HepG2 (cell line): ENCODE measurements around the gene PEX7. TPM values are rescaled to one million over a fixed set of nuclear protein-coding genes. Genes with fewer than 3 reads are reported as not detected.

Source experiments
- ATAC-seq: fragments of 200-7000 bp; cut with Tn5 transposase; 3 replicates; pipeline ENCODE4 v1.9.1; 2020; ENCODE audit warnings: mild to moderate bottlenecking, moderate library complexity
- BruUV-seq: library from RNA; stranded (reverse); fragments of 400-500 nt; replicated peaks from 2 replicates; lab custom pipeline; 2021; lab: Mats Ljungman, UMichigan
- CTCF ChIA-PET: fragments of 300-600 bp; formaldehyde crosslinking; extraction: SDS; loops from one replicate; lab custom pipeline; 2021; ENCODE audit warnings: low total read pairs, inconsistent platforms, low intra/inter-chr PET ratio; lab: Yijun Ruan, JAX
- POLR2A ChIA-PET: fragments of 350-600 bp; sonication (Branson Sonifier 250); formaldehyde crosslinking; loops from one replicate; lab custom pipeline; 2020; ENCODE audit warnings: antibody characterized with exemption, inconsistent platforms; lab: Yijun Ruan, JAX
- DNase-seq: peaks from one replicate; pipeline ENCODE4 v3.0.0-alpha.2; 2015; ENCODE audit warnings: low spot score
- FAIRE-seq: peaks from 3 replicates; lab custom pipeline; 2011; peaks lifted over from hg19 to GRCh38; lab: Jason Lieb, UNC
- H2AFZ ChIP-seq: one replicate; pipeline ENCODE4 v1.6.1; 2011; ENCODE audit warnings: low read length, inconsistent platforms
- H3K27ac ChIP-seq: fragments of 300-600 bp; 3 replicates; pipeline ENCODE4 v1.8.0; 2011; ENCODE audit warnings: mixed run types, mild to moderate bottlenecking, mixed read lengths, low read length, inconsistent platforms; ENCODE audit not compliant: insufficient read depth; ENCODE audit errors: extremely low read length
- H3K27me3 ChIP-seq, 2 experiments: fragments of 200-600 bp in 1 of 2; 2 replicates in 1 of 2; 3 replicates in 1 of 2; pipeline versions ENCODE4 v1.6.0 to v1.8.0; 2011; ENCODE audit warnings: low read length in 2 of 2, mild to moderate bottlenecking in 2 of 2, moderate library complexity in 2 of 2, inconsistent platforms in 1 of 2; ENCODE audit not compliant: insufficient read depth in 2 of 2, control insufficient read depth in 1 of 2
- H3K36me3 ChIP-seq, 2 experiments: fragments of 200-600 bp in 1 of 2; replicated peaks in 1 of 2; 2 replicates in 1 of 2; 3 replicates in 1 of 2; pipeline versions ENCODE4 v1.5.1 to v1.8.0; 2011; ENCODE audit warnings: low read length in 2 of 2, inconsistent platforms in 1 of 2; ENCODE audit not compliant: insufficient read depth in 2 of 2, control insufficient read depth in 1 of 2
- H3K4me1 ChIP-seq: 2 replicates; pipeline ENCODE4 v1.5.1; 2012; ENCODE audit warnings: low read length, inconsistent platforms; ENCODE audit not compliant: insufficient read depth
- H3K4me2 ChIP-seq: 2 replicates; pipeline ENCODE4 v1.6.0; 2011; ENCODE audit warnings: low read depth, low read length, inconsistent platforms
- H3K4me3 ChIP-seq, 3 experiments: fragments of 200-600 bp in 1 of 3; sonication (generic), shearing (Covaris generic) in 1 of 3; replicated peaks in 1 of 3; 2 replicates each; pipeline ENCODE4 v1.5.1; 2011 to 2016; ENCODE audit warnings: low read length in 3 of 3, inconsistent platforms in 2 of 3, low read depth in 2 of 3, mild to moderate bottlenecking in 2 of 3, control low read depth in 1 of 3, mixed read lengths in 1 of 3; ENCODE audit not compliant: insufficient read depth in 1 of 3
- H3K79me2 ChIP-seq: one replicate; pipeline ENCODE4 v1.6.1; 2011; ENCODE audit warnings: low read length, inconsistent platforms; ENCODE audit not compliant: insufficient read depth
- H3K9ac ChIP-seq: 2 replicates; pipeline ENCODE4 v1.6.0; 2011; ENCODE audit warnings: mild to moderate bottlenecking, low read depth, low read length, inconsistent platforms; ENCODE audit not compliant: insufficient read depth
- H3K9me3 ChIP-seq: 2 replicates; pipeline ENCODE4 v1.5.1; 2012; ENCODE audit warnings: mild to moderate bottlenecking, low read length
- H4K20me1 ChIP-seq: 2 replicates; pipeline ENCODE4 v1.6.0; 2011; ENCODE audit warnings: inconsistent platforms, mild to moderate bottlenecking, low read length, moderate library complexity; ENCODE audit not compliant: insufficient read depth
- CEBPG ChIP-seq: IDR thresholded peaks from 2 replicates; pipeline ENCODE4 v1.6.1; 2016
- CREB1 ChIP-seq, 2 experiments: fragments of 450-650 bp in 1 of 2; IDR thresholded peaks; 2 replicates each; pipeline ENCODE4 v1.6.1; 2016 to 2017; ENCODE audit warnings: control low read depth in 1 of 2, mild to moderate bottlenecking in 1 of 2, missing compliant biosample characterization in 1 of 2, missing genetic modification characterization in 1 of 2
- HHEX ChIP-seq: IDR thresholded peaks from 2 replicates; pipeline ENCODE4 v1.6.1; 2016; ENCODE audit warnings: control low read depth
- HNRNPL ChIP-seq: fragments of 200-400 bp; formaldehyde crosslinking; IDR thresholded peaks from 2 replicates; pipeline ENCODE4 v1.6.1; 2017; ENCODE audit warnings: mild to moderate bottlenecking, low read depth, low read length
- KDM3A ChIP-seq: IDR thresholded peaks from 2 replicates; pipeline ENCODE4 v1.6.1; 2018; ENCODE audit warnings: low read depth, missing compliant biosample characterization
- KLF13 ChIP-seq: sonication (generic); formaldehyde crosslinking; IDR thresholded peaks from 2 replicates; pipeline ENCODE4 v1.4.0; 2020; ENCODE audit warnings: mild to moderate bottlenecking, missing genetic modification reagents
- SUZ12 ChIP-seq: fragments of 150-350 bp; IDR thresholded peaks from 2 replicates; pipeline ENCODE4 v1.6.1; 2014; ENCODE audit warnings: low read depth, low read length
- YY1 ChIP-seq: IDR thresholded peaks from 2 replicates; pipeline ENCODE4 v1.6.1; 2011; ENCODE audit warnings: low read length, low read depth, moderate library complexity, mild to moderate bottlenecking; ENCODE audit not compliant: insufficient read depth, insufficient replicate concordance
- WGBS: methylation state at CpG from one replicate; pipeline ENCODE4 v1.1.6; 2017; ENCODE audit warnings: low lambda C conversion rate; 5-methylcytosine and 5-hydroxymethylcytosine counted together
- in situ Hi-C: cut with HindIII; loops from 2 replicates; pipeline ENCODE4 v1.10.0; 2017; ENCODE audit warnings: low pct_unique_long_range_greater_than_20kb; ENCODE audit not compliant: extremely low pct_ligation_motif_present
- intact Hi-C: fragments of 100-400 bp; cut with micrococcal nuclease; formaldehyde crosslinking; loops from one replicate; pipeline ENCODE4 v1.10.0; 2022; ENCODE audit not compliant: unreplicated experiment
- polyA plus RNA-seq, 8 experiments: library from polyadenylated mRNA; depleted of rRNA in 3 of 8; stranded (reverse) in 7 of 8; unstranded in 1 of 8; fragments of >200 nt; fragmentation: Illumina TruSeq in 4 of 8; extraction: Trizol in 4 of 8; gene quantifications; 2 replicates each; pipeline versions ENCODE4 v1.2.1 to v1.2.3, GENCODE V29; 2011 to 2016; ENCODE audit warnings: low read depth in 4 of 8, missing spikeins in 1 of 8, mixed read lengths in 1 of 8; ENCODE audit not compliant: insufficient read depth in 1 of 8
- total RNA-seq, 5 experiments: library from RNA; depleted of rRNA; stranded (reverse); fragments of >200 nt; fragmentation: Illumina TruSeq; extraction: Trizol; gene quantifications; 2 replicates each; pipeline ENCODE4 v1.2.3, GENCODE V29; 2016; ENCODE audit warnings: low read depth in 1 of 5
- TF ChIP-seq, protein P1 (sequence below): sonication (generic); formaldehyde crosslinking; IDR thresholded peaks from 2 replicates; pipeline ENCODE4 v1.4.0; 2020; ENCODE audit warnings: mild to moderate bottlenecking, low read depth, missing genetic modification reagents

Gene PEX7
- total and polyA plus RNA-seq, 2 of the 13 experiments (the other 11 are each of a cell fraction or from before 2014, with no cell fraction given), result 0.04 to 0.53 TPM

- WGBS, result 27% methylated on average over 1 of the region's 1 CpG
- Histone ChIP-seq H3K4me3 (no peak overlapping the region), H3K9me3 (no peaks in the 10 kb centered on the region), H3K4me2 (no peak overlapping the region), H3K4me1 (no peaks in the 10 kb centered on the region), H2AFZ (no peak overlapping the region), H3K27ac (no peak overlapping the region), H3K79me2 (no peaks in the 10 kb centered on the region), H3K9ac (no peak overlapping the region), H3K36me3 (no peaks in the 10 kb centered on the region), H4K20me1 (no peaks in the 10 kb centered on the region), H3K27me3 (peaks cover 0 to 7% of the 10 kb centered on the region in 2 experiments; a peak in 1 of 5 replicates)
- TF ChIP-seq HNRNPL (no peak), CEBPG (CRISPR knock-in tag) (no peak), YY1 (no peak), KDM3A (no peak), KLF13 (no peak), HHEX (CRISPR knock-in tag) (no peak)
- TF ChIP-seq, protein P1, sequence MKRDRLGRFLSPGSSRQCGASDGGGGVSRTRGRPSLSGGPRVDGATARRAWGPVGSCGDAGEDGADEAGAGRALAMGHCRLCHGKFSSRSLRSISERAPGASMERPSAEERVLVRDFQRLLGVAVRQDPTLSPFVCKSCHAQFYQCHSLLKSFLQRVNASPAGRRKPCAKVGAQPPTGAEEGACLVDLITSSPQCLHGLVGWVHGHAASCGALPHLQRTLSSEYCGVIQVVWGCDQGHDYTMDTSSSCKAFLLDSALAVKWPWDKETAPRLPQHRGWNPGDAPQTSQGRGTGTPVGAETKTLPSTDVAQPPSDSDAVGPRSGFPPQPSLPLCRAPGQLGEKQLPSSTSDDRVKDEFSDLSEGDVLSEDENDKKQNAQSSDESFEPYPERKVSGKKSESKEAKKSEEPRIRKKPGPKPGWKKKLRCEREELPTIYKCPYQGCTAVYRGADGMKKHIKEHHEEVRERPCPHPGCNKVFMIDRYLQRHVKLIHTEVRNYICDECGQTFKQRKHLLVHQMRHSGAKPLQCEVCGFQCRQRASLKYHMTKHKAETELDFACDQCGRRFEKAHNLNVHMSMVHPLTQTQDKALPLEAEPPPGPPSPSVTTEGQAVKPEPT (CRISPR knock-in tag), result no peak
- in situ Hi-C loops, result loop anchor here (25.0 kb wide), 1 partner anchor 278 kb away; no protein-coding TSS in a partner anchor
- BruUV-seq, result no TSS peak
- ChIA-PET CTCF (no interaction called here), POLR2A (no interaction called here)
- intact Hi-C loops, result no loop called here
- FAIRE-seq, result no peak
- no peak for ATAC-seq
- DNase-seq, result no peak
Observed at GRCh38 chr6:136914947-136915346, 92.6 kb downstream of the PEX7 start.

- FAIRE-seq, result no peak
Observed at GRCh38 chr6:136918706-136919105, 96.3 kb downstream of the PEX7 start.

More at GRCh38 chr6:136918706-136919105, 96.3 kb downstream of the PEX7 start:
- Histone ChIP-seq H4K20me1 (no peaks in the 10 kb centered on the region), H3K4me3 (no peak overlapping the region), H3K79me2 (no peaks in the 10 kb centered on the region), H3K9ac (no peak overlapping the region), H2AFZ (no peak overlapping the region), H3K27me3 (peaks cover 7 to 36% of the 10 kb centered on the region in 2 experiments), H3K9me3 (no peaks in the 10 kb centered on the region), H3K4me1 (no peaks in the 10 kb centered on the region), H3K36me3 (no peaks in the 10 kb centered on the region), H3K27ac (no peak overlapping the region), H3K4me2 (no peak overlapping the region)
- no peak for DNase-seq
- WGBS, result 18% methylated on average over 3 of the region's 3 CpGs
- POLR2A ChIA-PET, result no interaction called here
- intact Hi-C loops, result no loop called here
- TF ChIP-seq SUZ12, result no peak
- peak; percentile 37; the same call in 1 of the 2 replicates for TF ChIP-seq CREB1 (IDR thresholded peaks at IDR 0.05)
- no peak for TF ChIP-seq CREB1 (CRISPR knock-in tag; IDR thresholded peaks at IDR 0.05)
- in situ Hi-C loops, result loop anchor here (25.0 kb wide), 1 partner anchor 281 kb away; no protein-coding TSS in a partner anchor
- CTCF ChIA-PET, result no interaction called here
- no peak for ATAC-seq
- BruUV-seq, result no TSS peak
